DND-41 (cell line): Measurements from ENCODE around the gene HYAL1.

Experiments
- EZH2 ChIP-seq: IDR thresholded peaks from 3 replicates; pipeline ENCODE4 v1.6.1; 2012; ENCODE audit warnings: borderline replicate concordance, low read depth, mild to moderate bottlenecking, moderate library complexity, low read length, inconsistent platforms; ENCODE audit not compliant: severe bottlenecking
- TF ChIP-seq, protein P1 (sequence below): IDR thresholded peaks from 2 replicates; pipeline ENCODE4 v1.5.1; 2012; ENCODE audit warnings: borderline replicate concordance, low read length, moderate library complexity, mild to moderate bottlenecking; ENCODE audit not compliant: poor library complexity, severe bottlenecking; ENCODE audit errors: extremely low read depth

DNA sequence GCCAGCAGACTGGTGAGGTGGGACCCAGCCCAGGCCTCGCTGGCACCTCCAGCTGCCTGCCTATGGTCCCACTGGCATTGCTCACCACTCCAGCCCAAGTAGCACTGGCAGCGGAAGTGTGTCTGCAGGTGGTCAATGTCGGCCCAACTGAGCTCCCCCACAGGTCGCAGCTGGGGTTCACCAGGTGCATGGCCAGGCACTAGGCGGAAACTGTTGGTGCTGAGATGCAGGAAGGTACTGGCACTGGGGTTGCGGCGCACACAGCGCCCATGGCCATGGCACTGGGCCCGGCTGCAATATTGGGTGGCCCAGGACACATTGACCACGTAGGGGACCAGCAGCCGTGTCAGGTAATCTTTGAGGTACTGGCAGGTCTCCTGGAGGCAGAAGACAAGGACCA, 14.8 kb upstream of the HYAL1 start:
- TF ChIP-seq, protein P1, sequence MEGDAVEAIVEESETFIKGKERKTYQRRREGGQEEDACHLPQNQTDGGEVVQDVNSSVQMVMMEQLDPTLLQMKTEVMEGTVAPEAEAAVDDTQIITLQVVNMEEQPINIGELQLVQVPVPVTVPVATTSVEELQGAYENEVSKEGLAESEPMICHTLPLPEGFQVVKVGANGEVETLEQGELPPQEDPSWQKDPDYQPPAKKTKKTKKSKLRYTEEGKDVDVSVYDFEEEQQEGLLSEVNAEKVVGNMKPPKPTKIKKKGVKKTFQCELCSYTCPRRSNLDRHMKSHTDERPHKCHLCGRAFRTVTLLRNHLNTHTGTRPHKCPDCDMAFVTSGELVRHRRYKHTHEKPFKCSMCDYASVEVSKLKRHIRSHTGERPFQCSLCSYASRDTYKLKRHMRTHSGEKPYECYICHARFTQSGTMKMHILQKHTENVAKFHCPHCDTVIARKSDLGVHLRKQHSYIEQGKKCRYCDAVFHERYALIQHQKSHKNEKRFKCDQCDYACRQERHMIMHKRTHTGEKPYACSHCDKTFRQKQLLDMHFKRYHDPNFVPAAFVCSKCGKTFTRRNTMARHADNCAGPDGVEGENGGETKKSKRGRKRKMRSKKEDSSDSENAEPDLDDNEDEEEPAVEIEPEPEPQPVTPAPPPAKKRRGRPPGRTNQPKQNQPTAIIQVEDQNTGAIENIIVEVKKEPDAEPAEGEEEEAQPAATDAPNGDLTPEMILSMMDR, result no peak
- TF ChIP-seq EZH2, result no peak
